D721Med (cell line): ENCODE measurements around the gene KLK5.

Experiments
- DNase-seq: peaks from one replicate; pipeline ENCODE4 v3.0.0; 2011; ENCODE audit warnings: low spot score; ENCODE audit not compliant: insufficient read length
- FAIRE-seq: peaks from 2 replicates; lab custom pipeline; 2011; peaks lifted over from hg19 to GRCh38; lab: Jason Lieb, UNC
- TF ChIP-seq, protein P1 (sequence below): IDR thresholded peaks from 2 replicates; pipeline ENCODE4 v1.5.1; 2012; ENCODE audit warnings: mild to moderate bottlenecking, control low read depth; ENCODE audit not compliant: insufficient read depth; ENCODE audit errors: missing control alignments

KLK5 gene

GRCh38 chr19:50933640-50934039, 19.2 kb downstream of the KLK5 start:
- TF ChIP-seq, protein P1, sequence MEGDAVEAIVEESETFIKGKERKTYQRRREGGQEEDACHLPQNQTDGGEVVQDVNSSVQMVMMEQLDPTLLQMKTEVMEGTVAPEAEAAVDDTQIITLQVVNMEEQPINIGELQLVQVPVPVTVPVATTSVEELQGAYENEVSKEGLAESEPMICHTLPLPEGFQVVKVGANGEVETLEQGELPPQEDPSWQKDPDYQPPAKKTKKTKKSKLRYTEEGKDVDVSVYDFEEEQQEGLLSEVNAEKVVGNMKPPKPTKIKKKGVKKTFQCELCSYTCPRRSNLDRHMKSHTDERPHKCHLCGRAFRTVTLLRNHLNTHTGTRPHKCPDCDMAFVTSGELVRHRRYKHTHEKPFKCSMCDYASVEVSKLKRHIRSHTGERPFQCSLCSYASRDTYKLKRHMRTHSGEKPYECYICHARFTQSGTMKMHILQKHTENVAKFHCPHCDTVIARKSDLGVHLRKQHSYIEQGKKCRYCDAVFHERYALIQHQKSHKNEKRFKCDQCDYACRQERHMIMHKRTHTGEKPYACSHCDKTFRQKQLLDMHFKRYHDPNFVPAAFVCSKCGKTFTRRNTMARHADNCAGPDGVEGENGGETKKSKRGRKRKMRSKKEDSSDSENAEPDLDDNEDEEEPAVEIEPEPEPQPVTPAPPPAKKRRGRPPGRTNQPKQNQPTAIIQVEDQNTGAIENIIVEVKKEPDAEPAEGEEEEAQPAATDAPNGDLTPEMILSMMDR, result no peak
- DNase-seq (no peak), FAIRE-seq (no peak)

DNA sequence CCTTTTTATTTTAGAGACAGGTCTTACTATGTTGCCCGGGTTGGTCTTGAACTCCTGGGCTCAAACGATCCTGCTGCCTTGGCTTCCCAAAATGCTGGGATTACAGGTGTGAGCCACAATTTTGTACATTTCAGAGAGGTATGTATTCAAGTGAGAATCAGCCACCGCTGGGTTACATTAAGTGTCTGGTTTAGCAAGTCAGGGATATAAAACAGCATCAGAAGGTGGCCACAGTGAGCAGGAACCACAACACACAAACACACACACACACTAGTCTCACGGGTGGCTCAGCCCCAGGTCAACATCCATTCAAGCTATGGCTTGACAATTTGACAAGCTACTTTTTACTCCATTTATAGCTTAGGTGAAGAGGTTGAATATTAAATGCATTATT, 20.2 kb downstream of the KLK5 start:
- TF ChIP-seq, protein P1, result no peak
- DNase-seq (no peak), FAIRE-seq (no peak)

GRCh38 chr19:50932018-50932689, 20.7 kb downstream of the KLK5 start:
- no peak for FAIRE-seq
- no peak for DNase-seq
- TF ChIP-seq, protein P1, result no peak

GRCh38 chr19:50931023-50931422, 21.8 kb downstream of the KLK5 start:
- TF ChIP-seq, protein P1, result no peak
- FAIRE-seq, result no peak
- no peak for DNase-seq

DNA sequence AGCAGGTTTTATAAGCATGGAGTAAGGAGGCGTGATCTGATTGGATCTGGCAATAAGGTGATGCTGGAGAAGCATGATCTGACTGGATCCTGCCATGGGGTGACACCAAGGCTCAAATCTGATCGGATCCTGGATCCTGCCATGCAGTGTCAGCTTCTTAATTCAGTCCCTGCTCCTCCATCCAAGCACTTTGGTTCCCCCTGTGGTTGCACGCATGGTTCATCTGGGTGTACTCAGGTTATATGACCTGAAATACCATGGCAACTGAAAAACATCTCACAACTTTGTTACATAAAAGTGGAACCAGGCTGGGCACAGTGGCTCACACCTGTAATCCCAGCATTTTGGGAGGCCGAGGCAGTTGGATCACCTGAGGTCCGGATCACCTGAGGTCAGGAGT, 24.0 kb downstream of the KLK5 start:
- TF ChIP-seq, protein P1, result no peak
- DNase-seq, result no peak
- no peak for FAIRE-seq

- no peak for DNase-seq
- TF ChIP-seq, protein P1, result no peak
Observed at GRCh38 chr19:50926144-50926543, 26.7 kb downstream of the KLK5 start.

GRCh38 chr19:50925734-50926133, 27.1 kb downstream of the KLK5 start:
- TF ChIP-seq, protein P1, result no peak
- FAIRE-seq (no peak), DNase-seq (no peak)

More at GRCh38 chr19:50926144-50926543, 26.7 kb downstream of the KLK5 start:
- FAIRE-seq, result no peak
